SK-N-SH treated with all-trans-retinoic acid at 6 μM for 48 hours (cell line): ENCODE results near the gene PIM2.

Experiments used
- ATAC-seq: fragments of 200-7000 bp; cut with Tn5 transposase; 3 replicates; pipeline ENCODE4 v1.9.1; 2020; ENCODE audit warnings: mild to moderate bottlenecking, moderate library complexity
- ARNTL ChIP-seq: fragments of 450-650 bp; formaldehyde crosslinking; IDR thresholded peaks from 2 replicates; pipeline ENCODE4 v1.5.0; 2020; ENCODE audit warnings: low read depth, mild to moderate bottlenecking, moderate library complexity, borderline replicate concordance
- BACH2 ChIP-seq: fragments of 250-450 bp; sonication (Bioruptor Pico); IDR thresholded peaks from 2 replicates; pipeline ENCODE4 v1.9.0; 2021; ENCODE audit warnings: mild to moderate bottlenecking, borderline replicate concordance
- CSDC2 ChIP-seq: fragments of 250-450 bp; sonication (Bioruptor Pico); IDR thresholded peaks from 2 replicates; pipeline ENCODE4 v1.5.0; 2020; ENCODE audit warnings: mild to moderate bottlenecking, moderate library complexity
- CSRNP3 ChIP-seq: fragments of 250-450 bp; sonication (Bioruptor Pico); IDR thresholded peaks from 2 replicates; pipeline ENCODE4 v1.5.1; 2021; ENCODE audit warnings: mild to moderate bottlenecking, moderate library complexity
- ESRRG ChIP-seq: fragments of 250-450 bp; sonication (Bioruptor Pico); IDR thresholded peaks from 2 replicates; pipeline ENCODE4 v1.6.1; 2021; ENCODE audit warnings: mild to moderate bottlenecking
- GLIS3 ChIP-seq: fragments of 250-450 bp; sonication (Bioruptor Pico); IDR thresholded peaks from 2 replicates; pipeline ENCODE4 v1.5.0; 2020; ENCODE audit warnings: mild to moderate bottlenecking, moderate library complexity
- ISL1 ChIP-seq: fragments of 250-450 bp; sonication (Bioruptor Pico); IDR thresholded peaks from 2 replicates; pipeline ENCODE4 v2.1.2; 2022; ENCODE audit warnings: mild to moderate bottlenecking, moderate library complexity
- OSR1 ChIP-seq: fragments of 250-450 bp; sonication (Bioruptor Pico); IDR thresholded peaks from 2 replicates; pipeline ENCODE4 v1.8.0; 2022; ENCODE audit warnings: moderate library complexity, mild to moderate bottlenecking, inconsistent platforms
- PATZ1 ChIP-seq: fragments of 250-450 bp; sonication (Bioruptor Pico); IDR thresholded peaks from 2 replicates; pipeline ENCODE4 v1.8.0; 2020; ENCODE audit warnings: mild to moderate bottlenecking, moderate library complexity, borderline replicate concordance
- POU6F1 ChIP-seq: fragments of 250-450 bp; sonication (Bioruptor Pico); IDR thresholded peaks from 2 replicates; pipeline ENCODE4 v1.8.0; 2021; ENCODE audit warnings: low read depth, mild to moderate bottlenecking, moderate library complexity, borderline replicate concordance
- RARB ChIP-seq: fragments of 250-450 bp; sonication (Bioruptor Pico); IDR thresholded peaks from 2 replicates; pipeline ENCODE4 v1.8.0; 2021; ENCODE audit warnings: mild to moderate bottlenecking, moderate library complexity
- SNAI2 ChIP-seq: fragments of 250-450 bp; sonication (Bioruptor Pico); IDR thresholded peaks from 2 replicates; pipeline ENCODE4 v1.5.0; 2020; ENCODE audit warnings: mild to moderate bottlenecking, moderate library complexity
- TCF4 ChIP-seq: fragments of 250-450 bp; sonication (Bioruptor Pico); IDR thresholded peaks from 2 replicates; pipeline ENCODE4 v1.8.0; 2021; ENCODE audit warnings: mild to moderate bottlenecking, moderate library complexity, borderline replicate concordance
- TOX ChIP-seq: fragments of 250-450 bp; sonication (Bioruptor Pico); IDR thresholded peaks from 2 replicates; pipeline ENCODE4 v1.8.0; 2021; ENCODE audit warnings: mild to moderate bottlenecking, moderate library complexity, borderline replicate concordance
- TSHZ2 ChIP-seq: fragments of 250-450 bp; sonication (Bioruptor Pico); IDR thresholded peaks from 2 replicates; pipeline ENCODE4 v1.5.0; 2020; ENCODE audit warnings: mild to moderate bottlenecking, moderate library complexity
- ZC3H10 ChIP-seq: fragments of 250-450 bp; sonication (Bioruptor Pico); IDR thresholded peaks from 2 replicates; pipeline ENCODE4 v1.5.1; 2021; ENCODE audit warnings: mild to moderate bottlenecking, moderate library complexity
- ZFP3 ChIP-seq: fragments of 250-450 bp; sonication (Bioruptor Pico); IDR thresholded peaks from 2 replicates; pipeline ENCODE4 v1.5.0; 2020; ENCODE audit warnings: mild to moderate bottlenecking, moderate library complexity
- ZNF565 ChIP-seq: fragments of 450-650 bp; formaldehyde crosslinking; conservative IDR thresholded peaks from 2 replicates; pipeline ENCODE4 v1.5.0; 2020; ENCODE audit warnings: low read depth, mild to moderate bottlenecking, moderate library complexity
- ZNF70 ChIP-seq: fragments of 450-650 bp; formaldehyde crosslinking; IDR thresholded peaks from 2 replicates; pipeline ENCODE4 v1.5.0; 2020; ENCODE audit warnings: mild to moderate bottlenecking, moderate library complexity
- ZNF8 ChIP-seq: fragments of 450-650 bp; formaldehyde crosslinking; IDR thresholded peaks from 2 replicates; pipeline ENCODE4 v1.5.0; 2020; ENCODE audit warnings: mild to moderate bottlenecking, moderate library complexity

Gene PIM2

GRCh38 chrX:48935301-48935670, 16.5 kb upstream of the PIM2 start (continued):
- TF ChIP-seq PATZ1 (CRISPR knock-in tag) (no peak), CSRNP3 (CRISPR knock-in tag) (no peak), ZC3H10 (CRISPR knock-in tag) (no peak)

- TF ChIP-seq ZNF565 (CRISPR knock-in tag), result no peak
- no peak for TF ChIP-seq ZNF70
- TF ChIP-seq ZFP3 (CRISPR knock-in tag), result no peak
- TF ChIP-seq ZC3H10 (CRISPR knock-in tag), result no peak
- no peak for TF ChIP-seq CSRNP3 (CRISPR knock-in tag)
- no peak for TF ChIP-seq SNAI2 (CRISPR knock-in tag)
- TF ChIP-seq TOX, result no peak
- TF ChIP-seq OSR1 (CRISPR knock-in tag), result no peak
- no peak for TF ChIP-seq ISL1 (CRISPR knock-in tag)
- TF ChIP-seq POU6F1, result no peak
- no peak for TF ChIP-seq ZNF8
- TF ChIP-seq PATZ1 (CRISPR knock-in tag), result no peak
- TF ChIP-seq TCF4, result no peak
- no peak for TF ChIP-seq ARNTL
- TF ChIP-seq BACH2, result no peak
- no peak for ATAC-seq
Observed at GRCh38 chrX:48934581-48935300, 15.9 kb upstream of the PIM2 start.

GRCh38 chrX:48933757-48934156, 14.9 kb upstream of the PIM2 start:
- ATAC-seq, result no peak
- TF ChIP-seq TSHZ2 (CRISPR knock-in tag), result no peak
- no peak for TF ChIP-seq ISL1 (CRISPR knock-in tag)
- TF ChIP-seq TOX, result no peak
- TF ChIP-seq SNAI2 (CRISPR knock-in tag), result no peak
- no peak for TF ChIP-seq CSRNP3 (CRISPR knock-in tag)
- TF ChIP-seq ZNF70, result no peak
- no peak for TF ChIP-seq RARB (CRISPR knock-in tag)
- no peak for TF ChIP-seq ZFP3 (CRISPR knock-in tag)
- TF ChIP-seq TCF4, result no peak
- no peak for TF ChIP-seq ARNTL
- TF ChIP-seq BACH2, result no peak
- no peak for TF ChIP-seq PATZ1 (CRISPR knock-in tag)
- no peak for TF ChIP-seq GLIS3 (CRISPR knock-in tag)
- TF ChIP-seq CSDC2 (CRISPR knock-in tag), result no peak
- no peak for TF ChIP-seq ZNF565 (CRISPR knock-in tag)
- TF ChIP-seq ESRRG (CRISPR knock-in tag), result no peak
